Activated CD8-positive, alpha-beta memory T cell treated with anti-CD3 and anti-CD28 coated beads, Interleukin-2, amount 50 U/mL, for 1 hour (primary cell): ENCODE measurements around the gene LPCAT3.
"Not testable (repeated sequence)": the region's sequence is repeated elsewhere in the genome, so short reads cannot be mapped to it uniquely, and the experiment has no call there.

Experiments used
- DNase-seq: peaks from one replicate; pipeline ENCODE4 v3.0.0-alpha.2; 2020; ENCODE audit errors: extremely low read depth

LPCAT3 gene

DNA sequence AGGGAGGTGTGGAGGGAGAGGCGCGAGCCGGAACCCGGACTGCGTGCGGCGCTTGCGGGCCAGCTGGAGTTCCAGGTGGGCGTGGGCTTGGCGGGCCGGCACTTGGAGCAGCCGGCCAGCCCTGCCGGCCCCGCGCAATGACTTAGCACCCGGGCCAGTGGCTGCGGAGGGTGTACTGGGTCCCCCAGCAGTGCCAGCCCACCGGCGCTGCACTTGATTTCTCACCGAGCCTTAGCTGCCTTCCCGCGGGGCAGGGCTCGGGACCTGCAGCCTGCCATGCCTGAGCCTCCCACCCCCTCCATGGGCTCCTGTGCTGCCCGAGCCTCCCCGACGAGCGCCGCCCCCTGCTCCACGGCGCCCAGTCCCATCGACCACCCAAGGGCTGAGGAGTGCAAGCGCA, 19.1 kb upstream of the LPCAT3 start:
- not testable (repeated sequence) for DNase-seq

GRCh38 chr12:7035463-7035862, 17.2 kb upstream of the LPCAT3 start:
- DNase-seq = no peak

DNA sequence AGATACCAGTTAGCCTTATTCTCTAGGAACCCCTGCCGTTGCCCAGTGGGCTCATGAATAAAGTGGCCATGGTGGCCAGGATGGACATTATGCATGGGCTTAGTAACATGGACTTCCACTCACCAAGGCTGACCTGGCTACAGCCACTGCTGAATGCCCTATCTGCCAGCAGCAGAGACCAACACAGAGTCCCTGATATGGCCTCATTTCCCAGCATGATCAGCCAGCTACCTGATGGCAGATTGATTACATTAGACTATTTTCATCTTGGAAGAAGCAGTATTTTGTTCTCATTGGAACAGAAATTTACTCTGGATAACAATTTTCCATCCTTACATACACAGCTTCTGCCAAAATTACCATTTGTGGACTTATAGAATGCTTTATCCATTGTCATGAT, 16.2 kb upstream of the LPCAT3 start:
- no peak for DNase-seq

DNA sequence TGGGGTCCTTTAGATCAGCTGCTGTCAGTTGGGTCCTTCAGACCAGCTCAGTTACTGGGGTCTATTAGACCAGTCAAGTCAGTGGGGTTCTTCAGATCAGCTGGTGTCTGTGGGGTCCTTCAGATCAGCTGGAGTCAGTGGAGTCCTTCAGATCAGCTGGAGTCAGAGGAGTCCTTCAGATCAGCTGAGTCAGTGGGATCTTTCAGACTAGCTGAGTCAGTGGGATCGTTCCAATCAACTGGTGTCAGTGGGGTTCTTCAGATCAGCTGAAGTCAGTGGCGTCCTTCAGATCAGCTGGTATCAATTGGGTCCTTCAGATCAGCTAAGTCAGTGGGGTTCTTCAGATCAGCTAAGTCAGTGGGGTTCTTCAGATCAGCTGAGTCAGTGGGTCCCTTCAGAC, 14.7 kb upstream of the LPCAT3 start:
- DNase-seq = no peak

GRCh38 chr12:7031306-7031705, 13.0 kb upstream of the LPCAT3 start:
- DNase-seq = no peak

DNA sequence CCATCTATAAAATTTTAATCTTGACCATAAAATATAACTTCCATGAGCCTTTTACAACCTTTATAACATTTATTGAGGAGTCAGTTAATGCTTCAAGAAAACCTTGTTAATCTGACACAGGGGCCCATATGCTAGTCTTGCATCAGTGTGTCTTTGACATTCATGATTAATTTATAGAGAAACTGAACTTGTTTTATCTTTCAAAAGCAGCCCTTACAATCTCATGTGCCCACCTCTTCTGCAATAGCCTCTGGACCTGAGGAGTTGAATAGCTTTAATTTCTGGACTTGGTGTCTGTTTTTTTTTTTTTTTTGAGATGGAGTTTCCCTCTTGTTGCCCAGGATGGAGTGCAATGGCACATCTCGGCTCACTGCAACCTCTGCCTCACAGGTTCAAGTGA, 8.6 kb upstream of the LPCAT3 start:
- no peak for DNase-seq

- DNase-seq = no peak
Measured at GRCh38 chr12:7023114-7023513, 4.8 kb upstream of the LPCAT3 start.

- no peak for DNase-seq
Measured at GRCh38 chr12:7021956-7022355, 3.7 kb upstream of the LPCAT3 start.

GRCh38 chr12:7019043-7019569, 830 bp upstream of the LPCAT3 start:
- DNase-seq = no peak

GRCh38 chr12:7017870-7018349, 366 bp downstream of the LPCAT3 start:
- no peak for DNase-seq

DNA sequence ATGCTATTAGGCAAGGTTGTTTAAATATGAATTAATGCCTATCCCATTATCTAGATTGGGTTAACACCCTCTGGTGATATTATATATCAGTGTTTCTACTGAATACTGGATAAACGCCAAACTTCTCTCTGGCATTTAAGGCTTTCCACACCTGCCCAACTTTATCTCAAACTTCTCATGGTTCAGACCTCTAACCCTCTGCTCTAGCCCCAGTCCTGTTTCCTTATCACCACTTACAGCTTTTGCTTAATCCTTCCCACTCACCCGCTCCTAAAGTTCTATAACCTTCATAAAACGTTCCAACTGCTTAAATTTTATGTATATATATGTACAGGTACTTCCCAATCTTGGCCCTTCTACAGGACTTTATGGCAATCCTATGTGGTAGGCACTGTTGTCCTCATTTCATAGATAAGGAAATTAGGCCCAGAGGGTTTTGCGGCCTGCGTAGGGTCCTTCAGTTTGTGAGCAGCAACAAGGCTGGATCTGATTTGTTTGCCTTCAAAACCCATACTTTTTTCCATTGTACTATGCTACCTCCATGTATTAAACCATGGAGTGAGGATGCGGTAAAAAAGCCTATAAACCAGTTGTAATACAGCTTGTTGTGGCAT, 1.2 kb downstream of the LPCAT3 start:
- no peak for DNase-seq

- DNase-seq = no peak
Measured at GRCh38 chr12:7015555-7016370, 2.5 kb downstream of the LPCAT3 start.

- DNase-seq = no peak
Measured at GRCh38 chr12:7013101-7013500, 5.2 kb downstream of the LPCAT3 start.

- no peak for DNase-seq
Measured at GRCh38 chr12:7012024-7012607, 6.2 kb downstream of the LPCAT3 start.

DNA sequence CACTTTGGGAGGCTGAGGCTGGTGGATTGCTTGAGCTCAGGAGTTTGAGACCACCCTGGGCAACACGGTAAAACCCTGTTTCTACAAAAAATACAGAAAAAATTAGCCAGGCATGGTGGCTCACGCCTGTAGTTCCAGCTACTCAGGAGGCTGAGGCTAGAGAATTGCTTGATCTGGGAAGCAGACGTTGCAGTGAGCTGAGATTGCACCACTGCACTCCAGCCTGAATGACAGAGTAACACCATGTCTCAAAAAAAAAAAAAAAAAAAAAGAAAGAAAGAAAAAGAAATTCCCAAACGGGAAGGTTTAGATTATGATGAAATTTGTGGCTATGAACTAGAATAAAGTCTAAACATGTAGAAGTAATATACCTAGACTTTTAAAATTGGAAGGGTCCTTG, 6.9 kb downstream of the LPCAT3 start:
- not testable (repeated sequence) for DNase-seq

GRCh38 chr12:7009512-7009911, 8.8 kb downstream of the LPCAT3 start:
- no peak for DNase-seq

DNA sequence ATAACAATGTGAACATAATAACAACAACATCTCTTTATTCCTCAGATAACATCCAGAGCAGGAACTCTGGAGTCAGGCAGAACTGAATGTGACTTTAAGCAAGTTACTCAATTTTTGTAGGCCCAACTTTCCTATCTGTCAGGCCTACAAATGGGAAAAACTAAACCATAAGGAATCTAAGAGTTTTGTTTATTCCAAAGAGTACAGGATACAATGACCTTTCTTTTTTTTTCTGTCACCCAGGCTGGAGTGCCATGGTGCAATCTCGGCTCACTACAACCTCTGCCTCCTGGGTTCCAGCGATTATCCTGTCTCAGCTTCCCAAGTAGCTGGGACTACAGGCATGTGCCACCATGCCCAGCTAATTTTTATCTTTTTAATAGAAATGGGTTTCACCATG, 9.4 kb downstream of the LPCAT3 start:
- no peak for DNase-seq

DNA sequence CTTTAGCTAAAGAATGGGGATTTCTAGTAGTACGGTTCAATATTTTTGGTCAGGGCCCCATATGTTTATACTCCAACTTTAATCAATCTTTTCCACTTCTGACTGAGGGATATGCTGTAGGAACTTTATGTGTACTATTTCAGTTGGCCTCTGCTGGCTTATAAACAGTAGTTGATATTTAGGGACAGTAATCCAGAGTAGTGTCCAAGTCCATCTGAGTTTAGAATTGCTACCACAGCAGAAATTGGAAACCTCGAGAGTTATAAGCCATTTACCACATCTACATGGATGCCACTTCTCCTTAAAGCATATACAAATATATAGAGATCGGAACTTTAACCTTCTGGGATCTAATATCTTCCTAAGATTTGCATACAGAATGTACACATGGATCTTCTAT, 11.6 kb downstream of the LPCAT3 start:
- no peak for DNase-seq

GRCh38 chr12:7005311-7005710, 13.0 kb downstream of the LPCAT3 start:
- DNase-seq = no peak

DNA sequence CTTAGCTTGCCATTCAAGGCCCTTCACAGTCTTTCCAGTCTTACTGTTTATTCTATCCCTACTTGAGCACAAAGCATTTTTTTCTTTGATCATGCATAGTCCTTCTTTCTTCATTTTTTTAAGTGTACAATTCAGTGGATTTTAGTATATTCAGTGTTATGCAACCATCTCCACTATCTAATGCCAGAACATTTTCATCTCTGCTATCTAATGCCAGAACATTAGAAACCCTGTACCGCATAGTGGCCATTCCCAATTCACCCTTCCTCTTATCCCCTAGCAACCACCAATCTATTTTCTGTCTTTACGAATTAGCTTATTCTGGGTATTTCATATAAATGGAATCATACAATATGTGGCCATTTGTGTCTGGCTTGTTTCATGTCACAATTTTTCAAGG, 13.4 kb downstream of the LPCAT3 start:
- DNase-seq = no peak

DNA sequence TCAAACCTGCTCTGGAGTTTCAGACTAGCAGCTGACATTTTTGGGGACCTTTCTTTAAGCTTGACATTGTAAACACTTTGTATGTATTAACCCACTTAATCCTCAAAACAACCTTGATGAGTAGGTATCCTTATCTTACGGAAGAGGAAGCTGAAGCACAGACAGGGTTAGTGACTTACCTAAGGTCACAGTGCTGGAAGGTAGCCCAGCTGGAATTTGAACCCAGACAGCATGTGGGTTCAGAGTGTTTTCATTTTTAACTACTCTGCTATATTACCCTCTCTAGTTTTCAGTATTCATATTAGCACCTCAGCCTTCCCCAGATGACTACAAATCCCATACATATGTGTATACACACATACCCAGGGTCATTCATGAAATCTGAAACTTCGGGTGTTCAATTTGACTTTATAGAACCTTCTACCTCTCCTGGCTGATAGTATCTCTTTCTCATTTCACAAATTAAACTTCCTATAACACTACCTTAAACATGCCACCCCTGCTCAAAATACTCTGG, 13.9 kb downstream of the LPCAT3 start:
- DNase-seq = no peak

GRCh38 chr12:7001921-7002591, 16.2 kb downstream of the LPCAT3 start:
- no peak for DNase-seq
